ENCODE measurements around the gene NEURL1. TPM values are rescaled to one million over a fixed set of nuclear protein-coding genes. Genes with fewer than 3 reads are reported as not detected.
A peak's percentile ranks its signal among the peaks of the same experiment; 100 is the strongest.

NEURL1 gene
- total RNA-seq, 1 donor, result not detected

GRCh38 chr10:103638948-103639347 lies 145.4 kb downstream of the NEURL1 start:
- Histone ChIP-seq H4K20me1 (ENCODE audit: insufficient read depth, low read length) (peaks cover 12% of the 10 kb centered on the region), H3K27ac (ENCODE audit: low read depth, low read length) (peak overlapping the region; percentile 96)

GRCh38 chr10:103640436-103641181 lies 147.1 kb downstream of the NEURL1 start:
- Histone ChIP-seq H3K79me2 (ENCODE audit: insufficient read depth, low read length) (peaks cover 58% of the 10 kb centered on the region), H3K4me3 (ENCODE audit: insufficient read depth, low read length) (no peak overlapping the region), H3K27ac (ENCODE audit: low read depth, low read length) (peak overlapping the region; percentile 57), H3K4me2 (ENCODE audit: insufficient read depth, low read length) (no peak overlapping the region), H2AFZ (ENCODE audit: low read length) (no peak overlapping the region), H3K4me1 (ENCODE audit: insufficient read depth, low read length) (peaks cover 56% of the 10 kb centered on the region), H3K27me3 (ENCODE audit: insufficient read depth, low read length) (no peaks in the 10 kb centered on the region), H3K36me3 (ENCODE audit: insufficient read depth, low read length) (peaks cover 25% of the 10 kb centered on the region), H3K9me3 (ENCODE audit: low read depth, low read length) (no peaks in the 10 kb centered on the region), H4K20me1 (ENCODE audit: insufficient read depth, low read length) (peaks cover 15% of the 10 kb centered on the region)
- DNase-seq (ENCODE audit: insufficient read length, low spot score, missing footprints), result no peak
- TF ChIP-seq, protein P1, sequence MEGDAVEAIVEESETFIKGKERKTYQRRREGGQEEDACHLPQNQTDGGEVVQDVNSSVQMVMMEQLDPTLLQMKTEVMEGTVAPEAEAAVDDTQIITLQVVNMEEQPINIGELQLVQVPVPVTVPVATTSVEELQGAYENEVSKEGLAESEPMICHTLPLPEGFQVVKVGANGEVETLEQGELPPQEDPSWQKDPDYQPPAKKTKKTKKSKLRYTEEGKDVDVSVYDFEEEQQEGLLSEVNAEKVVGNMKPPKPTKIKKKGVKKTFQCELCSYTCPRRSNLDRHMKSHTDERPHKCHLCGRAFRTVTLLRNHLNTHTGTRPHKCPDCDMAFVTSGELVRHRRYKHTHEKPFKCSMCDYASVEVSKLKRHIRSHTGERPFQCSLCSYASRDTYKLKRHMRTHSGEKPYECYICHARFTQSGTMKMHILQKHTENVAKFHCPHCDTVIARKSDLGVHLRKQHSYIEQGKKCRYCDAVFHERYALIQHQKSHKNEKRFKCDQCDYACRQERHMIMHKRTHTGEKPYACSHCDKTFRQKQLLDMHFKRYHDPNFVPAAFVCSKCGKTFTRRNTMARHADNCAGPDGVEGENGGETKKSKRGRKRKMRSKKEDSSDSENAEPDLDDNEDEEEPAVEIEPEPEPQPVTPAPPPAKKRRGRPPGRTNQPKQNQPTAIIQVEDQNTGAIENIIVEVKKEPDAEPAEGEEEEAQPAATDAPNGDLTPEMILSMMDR (IDR thresholded peaks at IDR 0.05; ENCODE audit: extremely low read depth, low read depth, low read length), result no peak

More at GRCh38 chr10:103638948-103639347, 145.4 kb downstream of the NEURL1 start:
- Histone ChIP-seq H3K79me2 (ENCODE audit: insufficient read depth, low read length) (peaks cover 67% of the 10 kb centered on the region), H3K4me3 (ENCODE audit: insufficient read depth, low read length) (no peak overlapping the region), H3K36me3 (ENCODE audit: insufficient read depth, low read length) (peaks cover 38% of the 10 kb centered on the region), H3K27me3 (ENCODE audit: insufficient read depth, low read length) (no peaks in the 10 kb centered on the region), H3K4me1 (ENCODE audit: insufficient read depth, low read length) (peaks cover 54% of the 10 kb centered on the region), H3K9me3 (ENCODE audit: low read depth, low read length) (no peaks in the 10 kb centered on the region), H3K4me2 (ENCODE audit: insufficient read depth, low read length) (peak overlapping the region; percentile 56), H2AFZ (ENCODE audit: low read length) (no peak overlapping the region)
- no peak for DNase-seq (ENCODE audit: insufficient read length, low spot score, missing footprints)
- TF ChIP-seq, protein P1 (IDR thresholded peaks at IDR 0.05; ENCODE audit: extremely low read depth, low read depth, low read length), result no peak

DNA sequence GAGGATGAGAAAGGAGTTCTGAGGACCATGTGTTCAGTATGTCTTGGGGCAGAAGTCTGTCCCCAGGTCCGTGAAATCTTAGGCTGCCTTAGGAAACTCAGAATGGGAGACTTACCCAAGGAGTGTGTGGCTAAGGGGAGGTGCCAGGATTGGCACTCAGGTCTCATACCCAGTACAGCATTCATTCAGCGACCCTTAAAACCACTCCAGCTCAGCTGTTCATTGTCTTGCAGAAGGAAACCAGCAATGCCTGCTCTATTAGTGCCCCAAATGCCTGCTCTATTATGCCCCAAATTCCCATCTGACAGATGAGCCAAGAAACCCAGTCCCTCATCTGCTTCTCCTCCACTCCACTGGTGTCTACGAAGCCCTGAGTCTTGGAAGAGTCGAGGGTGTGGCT lies 147.8 kb downstream of the NEURL1 start:
- Histone ChIP-seq H2AFZ (ENCODE audit: low read length) (no peak overlapping the region), H3K27me3 (ENCODE audit: insufficient read depth, low read length) (no peaks in the 10 kb centered on the region), H3K4me3 (ENCODE audit: insufficient read depth, low read length) (no peak overlapping the region), H3K4me1 (ENCODE audit: insufficient read depth, low read length) (peaks cover 62% of the 10 kb centered on the region), H3K79me2 (ENCODE audit: insufficient read depth, low read length) (peaks cover 55% of the 10 kb centered on the region), H3K27ac (ENCODE audit: low read depth, low read length) (peak overlapping the region; percentile 57), H3K4me2 (ENCODE audit: insufficient read depth, low read length) (no peak overlapping the region), H3K9me3 (ENCODE audit: low read depth, low read length) (no peaks in the 10 kb centered on the region), H4K20me1 (ENCODE audit: insufficient read depth, low read length) (peaks cover 15% of the 10 kb centered on the region), H3K36me3 (ENCODE audit: insufficient read depth, low read length) (peaks cover 26% of the 10 kb centered on the region)
- DNase-seq (ENCODE audit: insufficient read length, low spot score, missing footprints), result no peak
- TF ChIP-seq, protein P1 (IDR thresholded peaks at IDR 0.05; ENCODE audit: extremely low read depth, low read depth, low read length), result no peak

Other genes with a start within 250 kb of the NEURL1 start
- 0.29 and 0.36 TPM in 2 replicates for gene RPEL1, start 247.8 kb upstream of the NEURL1 start, total RNA-seq
- gene INA, start 216.6 kb upstream of the NEURL1 start, total RNA-seq, result 0.29 and 0.36 TPM in 2 replicates
- 16.6 and 18.9 TPM in 2 replicates for gene PCGF6, start 142.6 kb upstream of the NEURL1 start, total RNA-seq
- gene TAF5, start 125.7 kb upstream of the NEURL1 start, total RNA-seq, result 3.3 and 3.8 TPM in 2 replicates
- 145 and 163 TPM in 2 replicates for gene ATP5MK, start 97.2 kb upstream of the NEURL1 start, total RNA-seq
- gene PDCD11, start 97.1 kb upstream of the NEURL1 start, total RNA-seq, result 18.8 and 19.2 TPM in 2 replicates
- gene CALHM2, start 41.3 kb upstream of the NEURL1 start, total RNA-seq, result 54.6 and 56.3 TPM in 2 replicates
- not detected in 2 replicates for gene CALHM1, start 34.8 kb upstream of the NEURL1 start, total RNA-seq
- gene CALHM3, start 14.5 kb upstream of the NEURL1 start, total RNA-seq, result not detected in 2 replicates

Data from osteoblast (primary cell).